ENCODE measurements around the gene DEDD.

DNA sequence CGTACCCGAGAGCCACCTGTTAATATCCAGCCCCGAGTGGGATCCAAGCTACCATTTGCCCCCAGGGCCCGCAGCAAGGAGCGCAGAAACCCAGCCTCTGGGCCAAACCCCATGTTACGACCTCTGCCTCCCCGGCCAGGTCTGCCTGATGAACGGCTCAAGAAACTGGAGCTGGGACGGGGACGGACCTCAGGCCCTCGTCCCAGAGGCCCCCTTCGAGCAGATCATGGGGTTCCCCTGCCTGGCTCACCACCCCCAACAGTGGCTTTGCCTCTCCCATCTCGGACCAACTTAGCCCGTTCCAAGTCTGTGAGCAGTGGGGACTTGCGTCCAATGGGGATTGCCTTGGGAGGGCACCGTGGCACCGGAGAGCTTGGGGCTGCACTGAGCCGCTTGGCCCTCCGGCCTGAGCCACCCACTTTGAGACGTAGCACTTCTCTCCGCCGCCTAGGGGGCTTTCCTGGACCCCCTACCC lies 28.2 kb upstream of the DEDD start:
- TF ChIP-seq ATF3 (IDR thresholded peaks at IDR 0.05) (no peak), POLR2A (IDR thresholded peaks at IDR 0.05; ENCODE audit: borderline replicate concordance, extremely low read depth, insufficient read depth, insufficient read length) (no peak), REST (IDR thresholded peaks at IDR 0.05; ENCODE audit: low read depth) (no peak), POLR2AphosphoS5 (IDR thresholded peaks at IDR 0.05; ENCODE audit: low read depth, low read length) (no peak), ZFX (IDR thresholded peaks at IDR 0.05) (no peak), EGR1 (IDR thresholded peaks at IDR 0.05; ENCODE audit: low read depth) (no peak)

Data from HCT116 (cell line).